Measurements from ENCODE around the gene PITX1.

PITX1 gene

DNA sequence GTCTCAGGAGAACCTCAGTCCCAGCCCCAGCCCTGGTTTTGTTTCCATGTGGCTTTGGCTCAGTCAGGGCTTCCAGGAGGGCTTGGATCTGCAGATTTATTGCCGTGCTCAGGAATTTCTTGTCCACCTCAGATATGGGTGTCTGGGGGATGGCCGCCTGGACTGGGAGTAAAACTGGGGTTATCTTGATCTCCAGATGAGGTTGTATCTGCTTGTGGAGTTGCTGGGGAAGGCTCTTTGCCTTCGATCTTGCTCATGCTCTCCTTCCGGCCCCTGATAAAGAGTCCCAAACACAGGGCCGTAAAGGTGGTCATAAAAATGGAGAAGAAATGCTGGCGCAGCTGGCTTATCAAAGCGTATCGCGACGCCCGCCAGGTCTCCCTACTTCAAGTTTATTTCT, 17.8 kb upstream of the PITX1 start:
- Histone ChIP-seq H3K4me2 (ENCODE audit: low read depth, low read length, poor library complexity, severe bottlenecking) (no peak overlapping the region), H3K79me2 (ENCODE audit: insufficient read depth, low read length) (no peaks in the 10 kb centered on the region), H3K27ac (ENCODE audit: low read depth, low read length) (no peak overlapping the region), H3K9me2 (replicated peaks; ENCODE audit: insufficient read depth, low read length) (no peaks in the 10 kb centered on the region), H3K4me3 (ENCODE audit: insufficient read depth, low read length, poor library complexity, severe bottlenecking) (no peak overlapping the region), H3F3A (ENCODE audit: insufficient read depth) (0 out of 2 replicates have a peak, but pooled peaks cover 6% of the 10 kb centered on the region), H4K20me1 (ENCODE audit: low read depth, low read length) (no peaks in the 10 kb centered on the region), H3K9me3 (ENCODE audit: insufficient read depth, low read length) (no peaks in the 10 kb centered on the region), H3K9ac (ENCODE audit: low read length) (no peak overlapping the region), H3K27me3 (ENCODE audit: low read length) (no peaks in the 10 kb centered on the region), H3K36me3 (ENCODE audit: low read length) (no peaks in the 10 kb centered on the region), H2AFZ (ENCODE audit: low read depth, low read length, severe bottlenecking) (no peak overlapping the region)
- TF ChIP-seq, protein P1, sequence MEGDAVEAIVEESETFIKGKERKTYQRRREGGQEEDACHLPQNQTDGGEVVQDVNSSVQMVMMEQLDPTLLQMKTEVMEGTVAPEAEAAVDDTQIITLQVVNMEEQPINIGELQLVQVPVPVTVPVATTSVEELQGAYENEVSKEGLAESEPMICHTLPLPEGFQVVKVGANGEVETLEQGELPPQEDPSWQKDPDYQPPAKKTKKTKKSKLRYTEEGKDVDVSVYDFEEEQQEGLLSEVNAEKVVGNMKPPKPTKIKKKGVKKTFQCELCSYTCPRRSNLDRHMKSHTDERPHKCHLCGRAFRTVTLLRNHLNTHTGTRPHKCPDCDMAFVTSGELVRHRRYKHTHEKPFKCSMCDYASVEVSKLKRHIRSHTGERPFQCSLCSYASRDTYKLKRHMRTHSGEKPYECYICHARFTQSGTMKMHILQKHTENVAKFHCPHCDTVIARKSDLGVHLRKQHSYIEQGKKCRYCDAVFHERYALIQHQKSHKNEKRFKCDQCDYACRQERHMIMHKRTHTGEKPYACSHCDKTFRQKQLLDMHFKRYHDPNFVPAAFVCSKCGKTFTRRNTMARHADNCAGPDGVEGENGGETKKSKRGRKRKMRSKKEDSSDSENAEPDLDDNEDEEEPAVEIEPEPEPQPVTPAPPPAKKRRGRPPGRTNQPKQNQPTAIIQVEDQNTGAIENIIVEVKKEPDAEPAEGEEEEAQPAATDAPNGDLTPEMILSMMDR (IDR thresholded peaks at IDR 0.05; ENCODE audit: insufficient read depth, low read length, poor library complexity, severe bottlenecking): no peak
- TF ChIP-seq EZH2phosphoT487 (conservative IDR thresholded peaks at IDR 0.05; ENCODE audit: low read length): no peak

DNA sequence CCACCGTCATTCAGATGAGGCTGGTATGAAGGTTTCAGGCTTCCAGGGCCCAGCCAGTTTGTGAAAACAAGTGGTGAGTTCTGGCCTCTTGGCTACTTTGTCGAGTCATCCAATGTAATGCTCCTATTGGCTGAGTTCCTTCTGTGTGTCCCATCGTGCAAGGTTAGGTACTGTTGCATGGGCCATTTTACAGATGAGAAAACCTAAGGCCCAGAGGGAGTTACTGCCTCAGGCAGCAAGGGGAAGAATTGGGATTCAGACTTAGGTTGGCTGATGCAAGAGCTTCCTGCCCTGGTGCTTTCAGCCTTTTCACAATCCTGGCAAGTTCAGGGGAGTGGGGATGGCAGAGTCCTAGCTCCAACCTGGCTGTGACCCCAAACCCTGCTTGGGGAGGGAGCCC, 17.4 kb upstream of the PITX1 start:
- H3K4me3 ChIP-seq (ENCODE audit: insufficient read depth, low read length, poor library complexity, severe bottlenecking): no peak overlapping the region

DNA sequence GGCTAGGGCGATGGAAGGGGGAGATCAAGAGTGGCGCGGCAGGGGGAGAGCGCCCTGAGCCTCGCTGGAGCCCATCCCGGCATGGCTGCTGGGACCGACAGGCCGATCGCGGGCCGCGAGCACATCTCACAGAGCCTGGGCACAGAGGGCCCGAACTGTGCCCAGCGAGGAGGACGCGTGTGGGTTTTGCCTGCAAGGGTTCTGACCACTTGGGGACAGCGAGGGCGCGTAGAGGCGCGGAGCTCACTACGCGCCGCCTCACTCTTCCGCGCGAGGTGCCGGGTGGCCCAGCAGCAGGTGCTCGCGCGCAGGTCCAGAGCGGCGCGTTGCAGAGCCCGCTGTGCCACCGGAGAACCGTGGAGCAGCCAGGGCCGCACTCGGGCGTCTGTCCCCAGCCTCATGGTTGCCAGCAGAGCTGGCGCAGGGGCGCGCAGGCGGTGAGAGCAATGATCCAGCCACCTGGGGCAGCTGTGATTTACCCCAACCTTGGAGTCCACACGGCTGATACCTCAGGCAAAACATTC, 16.3 kb upstream of the PITX1 start:
- H3K9ac ChIP-seq (ENCODE audit: low read length): no peak overlapping the region
- H2AFZ ChIP-seq (ENCODE audit: low read depth, low read length, severe bottlenecking): no peak overlapping the region
- no peak overlapping the region for H3K27ac ChIP-seq (ENCODE audit: low read depth, low read length)
- no peaks in the 10 kb centered on the region for H3K79me2 ChIP-seq (ENCODE audit: insufficient read depth, low read length)
- no peak overlapping the region for H3K4me3 ChIP-seq (ENCODE audit: insufficient read depth, low read length, poor library complexity, severe bottlenecking)
- TF ChIP-seq, protein P1 (IDR thresholded peaks at IDR 0.05; ENCODE audit: insufficient read depth, low read length, poor library complexity, severe bottlenecking): no peak
- no peak for TF ChIP-seq EZH2phosphoT487 (conservative IDR thresholded peaks at IDR 0.05; ENCODE audit: low read length)
- no peaks in the 10 kb centered on the region for H3K9me3 ChIP-seq (ENCODE audit: insufficient read depth, low read length)
- 0 out of 2 replicates have a peak, but pooled peaks cover 6% of the 10 kb centered on the region for H3F3A ChIP-seq (ENCODE audit: insufficient read depth)
- no peaks in the 10 kb centered on the region for H4K20me1 ChIP-seq (ENCODE audit: low read depth, low read length)
- H3K27me3 ChIP-seq (ENCODE audit: low read length): no peaks in the 10 kb centered on the region
- H3K36me3 ChIP-seq (ENCODE audit: low read length): no peaks in the 10 kb centered on the region
- H3K4me2 ChIP-seq (ENCODE audit: low read depth, low read length, poor library complexity, severe bottlenecking): no peak overlapping the region
- no peaks in the 10 kb centered on the region for H3K9me2 ChIP-seq (replicated peaks; ENCODE audit: insufficient read depth, low read length)

More for the DNA sequence above, 17.4 kb upstream of the PITX1 start:
- H3K79me2 ChIP-seq (ENCODE audit: insufficient read depth, low read length): no peaks in the 10 kb centered on the region
- H4K20me1 ChIP-seq (ENCODE audit: low read depth, low read length): no peaks in the 10 kb centered on the region
- H3K27ac ChIP-seq (ENCODE audit: low read depth, low read length): no peak overlapping the region
- no peaks in the 10 kb centered on the region for H3K9me3 ChIP-seq (ENCODE audit: insufficient read depth, low read length)
- no peaks in the 10 kb centered on the region for H3K27me3 ChIP-seq (ENCODE audit: low read length)
- H3K9me2 ChIP-seq (replicated peaks; ENCODE audit: insufficient read depth, low read length): no peaks in the 10 kb centered on the region
- no peak overlapping the region for H3K9ac ChIP-seq (ENCODE audit: low read length)
- no peak overlapping the region for H2AFZ ChIP-seq (ENCODE audit: low read depth, low read length, severe bottlenecking)
- H3K4me2 ChIP-seq (ENCODE audit: low read depth, low read length, poor library complexity, severe bottlenecking): no peak overlapping the region
- TF ChIP-seq, protein P1 (IDR thresholded peaks at IDR 0.05; ENCODE audit: insufficient read depth, low read length, poor library complexity, severe bottlenecking): no peak
- TF ChIP-seq EZH2phosphoT487 (conservative IDR thresholded peaks at IDR 0.05; ENCODE audit: low read length): no peak
- no peaks in the 10 kb centered on the region for H3K36me3 ChIP-seq (ENCODE audit: low read length)
- 0 out of 2 replicates have a peak, but pooled peaks cover 6% of the 10 kb centered on the region for H3F3A ChIP-seq (ENCODE audit: insufficient read depth)
